LoVo (cell line): ENCODE data around the gene ECHDC1.
A peak's percentile ranks its signal among the peaks of the same experiment; 100 is the strongest.
"Not testable (repeated sequence)": the region's sequence is repeated elsewhere in the genome, so short reads cannot be mapped to it uniquely, and the experiment has no call there.

Experiments
- DNase-seq: peaks from one replicate; pipeline ENCODE4 v3.0.0-alpha.2; 2016; ENCODE audit warnings: low spot score

The ECHDC1 gene

GRCh38 chr6:127342296-127342945, 988 bp downstream of the ECHDC1 start:
- DNase-seq: peak; percentile 55

GRCh38 chr6:127341471-127342202, 1.8 kb downstream of the ECHDC1 start:
- DNase-seq: no peak

- no peak for DNase-seq
Measured at GRCh38 chr6:127340171-127340570, 3.2 kb downstream of the ECHDC1 start.

GRCh38 chr6:127338936-127339335, 4.5 kb downstream of the ECHDC1 start:
- DNase-seq: no peak

- DNase-seq: no peak
Measured at GRCh38 chr6:127332383-127332961, 10.9 kb downstream of the ECHDC1 start.

GRCh38 chr6:127331256-127331655, 12.2 kb downstream of the ECHDC1 start:
- DNase-seq: not testable (repeated sequence)

- no peak for DNase-seq
Measured at GRCh38 chr6:127328043-127328609, 15.3 kb downstream of the ECHDC1 start.

GRCh38 chr6:127319686-127320085, 23.7 kb downstream of the ECHDC1 start:
- DNase-seq: no peak

GRCh38 chr6:127317388-127318128, 25.9 kb downstream of the ECHDC1 start:
- DNase-seq: no peak

- no peak for DNase-seq
Measured at GRCh38 chr6:127305741-127306140, 37.7 kb downstream of the ECHDC1 start.

GRCh38 chr6:127303917-127304316, 39.5 kb downstream of the ECHDC1 start:
- no peak for DNase-seq

GRCh38 chr6:127302728-127303660, 40.4 kb downstream of the ECHDC1 start:
- peak; percentile 47 for DNase-seq

- DNase-seq: no peak
Measured at GRCh38 chr6:127301199-127301700, 42.2 kb downstream of the ECHDC1 start.

- DNase-seq: no peak
Measured at GRCh38 chr6:127300411-127300810, 43.0 kb downstream of the ECHDC1 start.

- no peak for DNase-seq
Measured at GRCh38 chr6:127299522-127300240, 43.7 kb downstream of the ECHDC1 start.

GRCh38 chr6:127298475-127298874, 44.9 kb downstream of the ECHDC1 start:
- DNase-seq: no peak

- DNase-seq: no peak
Measured at GRCh38 chr6:127297502-127298070, 45.8 kb downstream of the ECHDC1 start.

- no peak for DNase-seq
Measured at GRCh38 chr6:127291495-127291894, 51.9 kb downstream of the ECHDC1 start.

- DNase-seq: no peak
Measured at GRCh38 chr6:127290391-127291265, 52.8 kb downstream of the ECHDC1 start.
